PFSK-1 (cell line): ENCODE data around the gene CDKL5.

ENCODE experiments used
- FOXP2 ChIP-seq: optimal IDR thresholded peaks from 2 replicates; pipeline ENCODE3; 2011; ENCODE audit warnings: borderline replicate concordance, control low read depth, inconsistent platforms; ENCODE audit not compliant: insufficient read depth; ENCODE audit errors: extremely low read length, extremely low read depth
- POLR2AphosphoS5 ChIP-seq: IDR thresholded peaks from 2 replicates; pipeline ENCODE4 v1.6.1; 2012; ENCODE audit warnings: low read depth, mild to moderate bottlenecking, control low read depth, low read length, moderate library complexity
- TF ChIP-seq, protein P1 (sequence below), 2 experiments: IDR thresholded peaks; 2 replicates each; pipeline versions ENCODE4 v1.6.1 to v1.8.0; 2011 to 2012; ENCODE audit warnings: low read depth in 2 of 2, low read length in 2 of 2, control low read depth in 1 of 2, inconsistent platforms in 1 of 2, mild to moderate bottlenecking in 1 of 2, moderate library complexity in 1 of 2; ENCODE audit not compliant: insufficient read depth in 1 of 2

DNA sequence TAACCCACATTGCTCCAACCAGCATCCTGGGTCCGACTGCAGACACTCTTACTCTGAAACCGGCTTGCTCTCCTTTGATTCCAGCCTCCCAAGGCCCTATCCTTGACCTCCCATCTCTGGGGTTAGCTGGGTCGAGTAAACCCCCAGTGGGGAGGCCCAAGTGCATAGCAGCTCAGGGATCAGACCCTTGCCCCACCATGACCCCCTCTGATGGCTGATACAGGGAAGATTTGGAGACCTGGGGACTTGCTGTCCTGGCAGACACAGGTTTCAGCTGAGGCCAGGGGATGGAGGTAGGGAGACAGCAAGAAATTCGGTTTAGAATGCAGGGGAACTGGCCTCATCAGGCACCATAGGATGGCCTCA, 23.6 kb upstream of the CDKL5 start:
- TF ChIP-seq POLR2AphosphoS5 (no peak), FOXP2 (no peak)
- TF ChIP-seq, protein P1, sequence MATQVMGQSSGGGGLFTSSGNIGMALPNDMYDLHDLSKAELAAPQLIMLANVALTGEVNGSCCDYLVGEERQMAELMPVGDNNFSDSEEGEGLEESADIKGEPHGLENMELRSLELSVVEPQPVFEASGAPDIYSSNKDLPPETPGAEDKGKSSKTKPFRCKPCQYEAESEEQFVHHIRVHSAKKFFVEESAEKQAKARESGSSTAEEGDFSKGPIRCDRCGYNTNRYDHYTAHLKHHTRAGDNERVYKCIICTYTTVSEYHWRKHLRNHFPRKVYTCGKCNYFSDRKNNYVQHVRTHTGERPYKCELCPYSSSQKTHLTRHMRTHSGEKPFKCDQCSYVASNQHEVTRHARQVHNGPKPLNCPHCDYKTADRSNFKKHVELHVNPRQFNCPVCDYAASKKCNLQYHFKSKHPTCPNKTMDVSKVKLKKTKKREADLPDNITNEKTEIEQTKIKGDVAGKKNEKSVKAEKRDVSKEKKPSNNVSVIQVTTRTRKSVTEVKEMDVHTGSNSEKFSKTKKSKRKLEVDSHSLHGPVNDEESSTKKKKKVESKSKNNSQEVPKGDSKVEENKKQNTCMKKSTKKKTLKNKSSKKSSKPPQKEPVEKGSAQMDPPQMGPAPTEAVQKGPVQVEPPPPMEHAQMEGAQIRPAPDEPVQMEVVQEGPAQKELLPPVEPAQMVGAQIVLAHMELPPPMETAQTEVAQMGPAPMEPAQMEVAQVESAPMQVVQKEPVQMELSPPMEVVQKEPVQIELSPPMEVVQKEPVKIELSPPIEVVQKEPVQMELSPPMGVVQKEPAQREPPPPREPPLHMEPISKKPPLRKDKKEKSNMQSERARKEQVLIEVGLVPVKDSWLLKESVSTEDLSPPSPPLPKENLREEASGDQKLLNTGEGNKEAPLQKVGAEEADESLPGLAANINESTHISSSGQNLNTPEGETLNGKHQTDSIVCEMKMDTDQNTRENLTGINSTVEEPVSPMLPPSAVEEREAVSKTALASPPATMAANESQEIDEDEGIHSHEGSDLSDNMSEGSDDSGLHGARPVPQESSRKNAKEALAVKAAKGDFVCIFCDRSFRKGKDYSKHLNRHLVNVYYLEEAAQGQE (IDR thresholded peaks at IDR 0.05; ENCODE audit: insufficient read depth in 1 of 2, low read depth in 2 of 2, low read length in 2 of 2), result no peak
